Measurements from ENCODE around the gene OR11L1. TPM values are rescaled to one million over a fixed set of nuclear protein-coding genes. Genes with fewer than 3 reads are reported as not detected.

Gene OR11L1
- polyA plus RNA-seq, 2 of the 4 experiments (the other 2 are of a cell fraction), result not detected

DNA sequence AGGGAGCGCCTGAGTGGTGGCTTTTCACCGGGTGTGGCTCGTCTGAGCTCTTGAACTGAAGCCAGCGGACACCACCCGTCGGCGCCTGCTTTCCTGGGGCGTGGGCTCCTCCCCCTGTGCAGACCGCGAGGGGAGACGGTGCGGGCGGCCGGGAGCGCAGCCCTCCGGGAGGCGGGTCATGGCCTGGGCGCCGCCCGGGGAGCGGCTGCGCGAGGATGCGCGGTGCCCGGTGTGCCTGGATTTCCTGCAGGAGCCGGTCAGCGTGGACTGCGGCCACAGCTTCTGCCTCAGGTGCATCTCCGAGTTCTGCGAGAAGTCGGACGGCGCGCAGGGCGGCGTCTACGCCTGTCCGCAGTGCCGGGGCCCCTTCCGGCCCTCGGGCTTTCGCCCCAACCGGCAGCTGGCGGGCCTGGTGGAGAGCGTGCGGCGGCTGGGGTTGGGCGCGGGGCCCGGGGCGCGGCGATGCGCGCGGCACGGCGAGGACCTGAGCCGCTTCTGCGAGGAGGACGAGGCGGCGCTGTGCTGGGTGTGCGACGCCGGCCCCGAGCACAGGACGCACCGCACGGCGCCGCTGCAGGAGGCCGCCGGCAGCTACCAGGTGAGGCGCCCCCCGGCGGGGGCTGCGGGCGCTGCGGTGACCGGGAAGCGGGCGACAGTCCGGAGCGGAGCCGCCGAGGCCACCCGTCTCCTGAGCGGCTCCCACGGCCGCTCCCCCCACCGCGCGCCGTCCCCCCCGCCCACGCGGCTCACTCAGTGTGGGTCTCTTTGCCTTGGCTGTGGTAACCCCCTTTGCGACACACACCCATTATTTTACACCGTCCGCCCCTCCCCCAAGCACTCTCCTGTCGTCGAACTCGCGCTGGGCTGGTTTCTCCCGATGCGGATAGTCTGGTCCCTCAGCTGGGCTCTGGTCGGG is 15.6 kb upstream of the OR11L1 start, which contains the start of gene TRIM58:
Gene TRIM58, plus strand, starts transcription at position 119 of the 916 bp plus-strand sequence. Its CDS starts 60 bp downstream, at position 179.
- no peaks in the 10 kb centered on the region for H3K4me1 ChIP-seq
- ChIA-PET POLR2A (no interaction called here), CTCF (no interaction called here)
- H3K4me3 ChIP-seq, result no peak within 1 kb of the TSS
- DNase-seq (ENCODE audit: low read depth in 1 of 2, low spot score in 1 of 2) (no peak), FAIRE-seq (no peak), ATAC-seq (no peak)
- WGBS (ENCODE audit: missing lambda C conversion rate), result 79% methylated on average over 62 of the region's 109 CpGs
- no peak within 1 kb of the TSS for H3K4me2 ChIP-seq
- TF ChIP-seq HEYL (CRISPR knock-in tag; IDR thresholded peaks at IDR 0.05) (no peak), SREBF2 (IDR thresholded peaks at IDR 0.05) (no peak), POLR2A (IDR thresholded peaks at IDR 0.05; ENCODE audit: low read length) (no peak), TP53 (CRISPR knock-in tag; IDR thresholded peaks at IDR 0.05) (no peak), RAD21 (conservative IDR thresholded peaks at IDR 0.05 in 1 of 2, IDR thresholded peaks at IDR 0.05 in 1 of 2) (no peak), SMC3 (IDR thresholded peaks at IDR 0.05) (no peak)
- TF ChIP-seq, protein P1, sequence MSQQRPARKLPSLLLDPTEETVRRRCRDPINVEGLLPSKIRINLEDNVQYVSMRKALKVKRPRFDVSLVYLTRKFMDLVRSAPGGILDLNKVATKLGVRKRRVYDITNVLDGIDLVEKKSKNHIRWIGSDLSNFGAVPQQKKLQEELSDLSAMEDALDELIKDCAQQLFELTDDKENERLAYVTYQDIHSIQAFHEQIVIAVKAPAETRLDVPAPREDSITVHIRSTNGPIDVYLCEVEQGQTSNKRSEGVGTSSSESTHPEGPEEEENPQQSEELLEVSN (IDR thresholded peaks at IDR 0.05; ENCODE audit: borderline replicate concordance, low read depth), result no peak
- TF ChIP-seq, protein P2, sequence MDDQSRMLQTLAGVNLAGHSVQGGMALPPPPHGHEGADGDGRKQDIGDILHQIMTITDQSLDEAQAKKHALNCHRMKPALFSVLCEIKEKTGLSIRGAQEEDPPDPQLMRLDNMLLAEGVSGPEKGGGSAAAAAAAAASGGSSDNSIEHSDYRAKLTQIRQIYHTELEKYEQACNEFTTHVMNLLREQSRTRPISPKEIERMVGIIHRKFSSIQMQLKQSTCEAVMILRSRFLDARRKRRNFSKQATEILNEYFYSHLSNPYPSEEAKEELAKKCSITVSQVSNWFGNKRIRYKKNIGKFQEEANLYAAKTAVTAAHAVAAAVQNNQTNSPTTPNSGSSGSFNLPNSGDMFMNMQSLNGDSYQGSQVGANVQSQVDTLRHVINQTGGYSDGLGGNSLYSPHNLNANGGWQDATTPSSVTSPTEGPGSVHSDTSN (IDR thresholded peaks at IDR 0.05), result no peak
- H3K9me3 ChIP-seq, result 0 out of 3 replicates have a peak, but pooled peaks cover 5% of the 10 kb centered on the region
- H3K27ac ChIP-seq, result no peak within 1 kb of the TSS

DNA sequence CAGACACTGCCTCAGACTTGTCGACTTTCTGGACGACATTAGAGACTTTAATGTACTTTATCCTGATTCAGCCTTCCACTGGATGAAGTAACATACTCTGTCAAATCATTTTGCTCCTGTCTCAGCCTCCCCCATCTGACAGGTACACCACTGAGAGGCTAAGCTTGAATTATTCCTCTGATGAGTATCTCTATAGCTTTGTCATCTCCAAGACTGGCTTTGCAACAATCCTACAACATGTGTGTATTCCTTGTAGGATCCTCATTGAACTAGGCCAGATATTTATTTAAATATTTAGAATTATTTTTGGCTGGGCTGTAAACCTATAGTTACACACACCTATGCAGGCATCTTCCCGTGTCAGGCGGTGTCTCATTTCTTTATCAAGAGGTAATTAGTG is 14.2 kb upstream of the OR11L1 start:
- Histone ChIP-seq H3K27ac (no peak overlapping the region), H3K4me3 (no peak overlapping the region), H3K9me3 (0 out of 3 replicates have a peak, but pooled peaks cover 5% of the 10 kb centered on the region), H3K4me2 (no peak overlapping the region), H3K4me1 (no peaks in the 10 kb centered on the region)
- DNase-seq (ENCODE audit: low read depth in 1 of 2, low spot score in 1 of 2) (no peak), FAIRE-seq (no peak), ATAC-seq (no peak)
- no peak for TF ChIP-seq KDM5A (IDR thresholded peaks at IDR 0.05)
- no peak for TF ChIP-seq CHD4 (IDR thresholded peaks at IDR 0.05; ENCODE audit: borderline replicate concordance)
- no peak for TF ChIP-seq CEBPB (IDR thresholded peaks at IDR 0.05)
- TF ChIP-seq TFCP2L1 (CRISPR knock-in tag; IDR thresholded peaks at IDR 0.05), result no peak
- TF ChIP-seq MAFK (IDR thresholded peaks at IDR 0.05; ENCODE audit: partially characterized antibody), result no peak
- TF ChIP-seq ATOH8 (CRISPR knock-in tag; IDR thresholded peaks at IDR 0.05; ENCODE audit: low read depth), result no peak
- no peak for TF ChIP-seq FOXS1 (CRISPR knock-in tag; IDR thresholded peaks at IDR 0.05)
- TF ChIP-seq HOXB5 (CRISPR knock-in tag; IDR thresholded peaks at IDR 0.05), result no peak
- no peak for TF ChIP-seq KDM1A (IDR thresholded peaks at IDR 0.05; ENCODE audit: low read depth)
- ChIA-PET POLR2A (no interaction called here), CTCF (no interaction called here)
- WGBS (ENCODE audit: missing lambda C conversion rate), result 9% methylated on average over 4 of the region's 4 CpGs

- WGBS (ENCODE audit: missing lambda C conversion rate), result 23% methylated on average over 13 of the region's 14 CpGs
- no peak for ATAC-seq
These were observed 13.3 kb upstream of the OR11L1 start for GRCh38 chr1:247854899-247855545.

More at GRCh38 chr1:247854899-247855545, 13.3 kb upstream of the OR11L1 start:
- TF ChIP-seq HEYL (CRISPR knock-in tag; IDR thresholded peaks at IDR 0.05), result no peak
- TF ChIP-seq, protein P2 (IDR thresholded peaks at IDR 0.05), result no peak
- no peak for TF ChIP-seq KDM1A (IDR thresholded peaks at IDR 0.05; ENCODE audit: low read depth)
- no peak for TF ChIP-seq TFCP2L1 (CRISPR knock-in tag; IDR thresholded peaks at IDR 0.05)
- TF ChIP-seq, protein P3, sequence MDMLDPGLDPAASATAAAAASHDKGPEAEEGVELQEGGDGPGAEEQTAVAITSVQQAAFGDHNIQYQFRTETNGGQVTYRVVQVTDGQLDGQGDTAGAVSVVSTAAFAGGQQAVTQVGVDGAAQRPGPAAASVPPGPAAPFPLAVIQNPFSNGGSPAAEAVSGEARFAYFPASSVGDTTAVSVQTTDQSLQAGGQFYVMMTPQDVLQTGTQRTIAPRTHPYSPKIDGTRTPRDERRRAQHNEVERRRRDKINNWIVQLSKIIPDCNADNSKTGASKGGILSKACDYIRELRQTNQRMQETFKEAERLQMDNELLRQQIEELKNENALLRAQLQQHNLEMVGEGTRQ (IDR thresholded peaks at IDR 0.05), result no peak
- TF ChIP-seq NFE2L2 (conservative IDR thresholded peaks at IDR 0.05; ENCODE audit: low read length), result no peak
- TF ChIP-seq GATA3 (IDR thresholded peaks at IDR 0.05; ENCODE audit: borderline replicate concordance), result no peak
- no peak for TF ChIP-seq MAZ (IDR thresholded peaks at IDR 0.05; ENCODE audit: borderline replicate concordance, low read depth, low read length)
- ChIA-PET POLR2A (no interaction called here), CTCF (no interaction called here)
- DNase-seq (ENCODE audit: low read depth in 1 of 2, low spot score in 1 of 2), result no peak
- H3K4me2 ChIP-seq, result no peak overlapping the region
- H3K27ac ChIP-seq, result no peak overlapping the region
- FAIRE-seq, result no peak
- no peak overlapping the region for H3K4me3 ChIP-seq
- H3K9me3 ChIP-seq, result 0 out of 3 replicates have a peak, but pooled peaks cover 5% of the 10 kb centered on the region
- H3K4me1 ChIP-seq, result no peaks in the 10 kb centered on the region
